T-helper 1 cell treated with Interleukin-12 subunit alpha and Interleukin-12 subunit beta and Interleukin-4 antibody, amounts not matched to agents 30 μg/mL and 1 μg/mL, for 36 hours (primary cell): ENCODE measurements around the gene FAF1.
"Not testable (repeated sequence)": the region's sequence is repeated elsewhere in the genome, so short reads cannot be mapped to it uniquely, and the experiment has no call there.

ENCODE experiments used
- H3K27ac Mint-ChIP-seq: one replicate; pipeline ENCODE4 v1.8.0; 2021; ENCODE audit warnings: mild to moderate bottlenecking, mixed read lengths
- H3K27me3 Mint-ChIP-seq: one replicate; pipeline ENCODE4 v1.8.0; 2021; ENCODE audit warnings: low read depth, mixed read lengths
- H3K36me3 Mint-ChIP-seq: one replicate; pipeline ENCODE4 v1.8.0; 2021; ENCODE audit warnings: low read depth, mixed read lengths
- H3K4me1 Mint-ChIP-seq: one replicate; pipeline ENCODE4 v1.8.0; 2021; ENCODE audit warnings: low read depth, mixed read lengths
- H3K4me3 Mint-ChIP-seq: one replicate; pipeline ENCODE4 v1.8.0; 2021; ENCODE audit warnings: mild to moderate bottlenecking, moderate library complexity, mixed read lengths
- H3K9me3 Mint-ChIP-seq: one replicate; pipeline ENCODE4 v1.8.0; 2021; ENCODE audit warnings: mixed read lengths

The FAF1 gene

GRCh38 chr1:50959913-50960844 lies at the start of gene FAF1:
Gene FAF1 (minus strand): TSS chr1:50960267. CDS start chr1:50959811, 456 bp downstream.
- Mint-ChIP-seq H3K27ac (peak within 1 kb of the TSS; percentile 95), H3K9me3 (no peaks in the 10 kb centered on the region), H3K36me3 (peaks cover 5% of the 10 kb centered on the region), H3K4me3 (peak within 1 kb of the TSS; percentile 93), H3K27me3 (no peaks in the 10 kb centered on the region), H3K4me1 (peaks cover 18% of the 10 kb centered on the region)

- H3K4me1 Mint-ChIP-seq = no peaks in the 10 kb centered on the region
- peaks cover 3% of the 10 kb centered on the region for H3K9me3 Mint-ChIP-seq
- no peaks in the 10 kb centered on the region for H3K36me3 Mint-ChIP-seq
Measured at GRCh38 chr1:51009381-51009780, 49.3 kb upstream of the FAF1 start.

GRCh38 chr1:51005549-51005948 lies 45.5 kb upstream of the FAF1 start:
- not testable (repeated sequence) for H3K27ac Mint-ChIP-seq, H3K4me3 Mint-ChIP-seq, H3K9me3 Mint-ChIP-seq, H3K4me1 Mint-ChIP-seq, H3K36me3 Mint-ChIP-seq
- peaks cover 22% of the 10 kb centered on the region for H3K27me3 Mint-ChIP-seq

More at GRCh38 chr1:51009381-51009780, 49.3 kb upstream of the FAF1 start:
- peaks cover 19% of the 10 kb centered on the region for H3K27me3 Mint-ChIP-seq
- no peak overlapping the region for H3K27ac Mint-ChIP-seq
- H3K4me3 Mint-ChIP-seq = no peak overlapping the region

GRCh38 chr1:51002516-51002915 lies 42.4 kb upstream of the FAF1 start:
- no peak overlapping the region for H3K27ac Mint-ChIP-seq
- H3K4me3 Mint-ChIP-seq = no peak overlapping the region
- peaks cover 37% of the 10 kb centered on the region for H3K27me3 Mint-ChIP-seq
- H3K4me1 Mint-ChIP-seq = no peaks in the 10 kb centered on the region
- H3K36me3 Mint-ChIP-seq = no peaks in the 10 kb centered on the region
- peaks cover 3% of the 10 kb centered on the region for H3K9me3 Mint-ChIP-seq

- H3K27ac Mint-ChIP-seq = no peak overlapping the region
- H3K4me1 Mint-ChIP-seq = no peaks in the 10 kb centered on the region
- no peak overlapping the region for H3K4me3 Mint-ChIP-seq
- no peaks in the 10 kb centered on the region for H3K36me3 Mint-ChIP-seq
- no peaks in the 10 kb centered on the region for H3K9me3 Mint-ChIP-seq
- peaks cover 30% of the 10 kb centered on the region for H3K27me3 Mint-ChIP-seq
Measured at GRCh38 chr1:51000651-51001050, 40.6 kb upstream of the FAF1 start.

GRCh38 chr1:51000160-51000559 lies 40.1 kb upstream of the FAF1 start:
- Mint-ChIP-seq H3K4me1 (no peaks in the 10 kb centered on the region), H3K4me3 (no peak overlapping the region), H3K9me3 (no peaks in the 10 kb centered on the region), H3K27ac (no peak overlapping the region), H3K27me3 (peaks cover 31% of the 10 kb centered on the region), H3K36me3 (no peaks in the 10 kb centered on the region)

GRCh38 chr1:50999375-50999774 lies 39.3 kb upstream of the FAF1 start:
- peaks cover 29% of the 10 kb centered on the region for H3K27me3 Mint-ChIP-seq
- H3K36me3 Mint-ChIP-seq, H3K27ac Mint-ChIP-seq, H3K4me3 Mint-ChIP-seq, H3K4me1 Mint-ChIP-seq, H3K9me3 Mint-ChIP-seq: not testable (repeated sequence)

- Mint-ChIP-seq H3K36me3 (no peaks in the 10 kb centered on the region), H3K27me3 (peaks cover 26% of the 10 kb centered on the region), H3K9me3 (no peaks in the 10 kb centered on the region), H3K4me1 (no peaks in the 10 kb centered on the region), H3K27ac (no peak overlapping the region), H3K4me3 (no peak overlapping the region)
Measured at GRCh38 chr1:50996083-50996482, 36.0 kb upstream of the FAF1 start.

GRCh38 chr1:50995651-50996050 lies 35.6 kb upstream of the FAF1 start:
- Mint-ChIP-seq H3K36me3 (no peaks in the 10 kb centered on the region), H3K27me3 (peaks cover 23% of the 10 kb centered on the region), H3K4me3 (no peak overlapping the region), H3K9me3 (no peaks in the 10 kb centered on the region), H3K27ac (no peak overlapping the region), H3K4me1 (no peaks in the 10 kb centered on the region)

- Mint-ChIP-seq H3K4me3 (no peak overlapping the region), H3K9me3 (no peaks in the 10 kb centered on the region), H3K36me3 (no peaks in the 10 kb centered on the region), H3K27ac (no peak overlapping the region), H3K4me1 (no peaks in the 10 kb centered on the region), H3K27me3 (peaks cover 18% of the 10 kb centered on the region)
Measured at GRCh38 chr1:50994997-50995396, 34.9 kb upstream of the FAF1 start.

GRCh38 chr1:50993645-50994044 lies 33.6 kb upstream of the FAF1 start:
- H3K9me3 Mint-ChIP-seq = no peaks in the 10 kb centered on the region
- H3K4me1 Mint-ChIP-seq = no peaks in the 10 kb centered on the region
- H3K36me3 Mint-ChIP-seq = no peaks in the 10 kb centered on the region

GRCh38 chr1:50992532-50993318 lies 32.7 kb upstream of the FAF1 start:
- H3K9me3 Mint-ChIP-seq = no peaks in the 10 kb centered on the region
- peaks cover 14% of the 10 kb centered on the region for H3K27me3 Mint-ChIP-seq
- H3K4me1 Mint-ChIP-seq = no peaks in the 10 kb centered on the region
- no peak overlapping the region for H3K4me3 Mint-ChIP-seq
- no peaks in the 10 kb centered on the region for H3K36me3 Mint-ChIP-seq
- H3K27ac Mint-ChIP-seq = no peak overlapping the region

More at GRCh38 chr1:50993645-50994044, 33.6 kb upstream of the FAF1 start:
- Mint-ChIP-seq H3K4me3 (no peak overlapping the region), H3K27ac (no peak overlapping the region), H3K27me3 (peaks cover 20% of the 10 kb centered on the region)

GRCh38 chr1:50989694-50990093 lies 29.6 kb upstream of the FAF1 start:
- Mint-ChIP-seq H3K4me3 (no peak overlapping the region), H3K9me3 (no peaks in the 10 kb centered on the region), H3K36me3 (no peaks in the 10 kb centered on the region), H3K27ac (no peak overlapping the region), H3K4me1 (no peaks in the 10 kb centered on the region), H3K27me3 (peaks cover 26% of the 10 kb centered on the region)

GRCh38 chr1:50986653-50987052 lies 26.6 kb upstream of the FAF1 start:
- H3K4me3 Mint-ChIP-seq = no peak overlapping the region
- H3K4me1 Mint-ChIP-seq = no peaks in the 10 kb centered on the region
- H3K9me3 Mint-ChIP-seq = no peaks in the 10 kb centered on the region
- H3K27me3 Mint-ChIP-seq = peaks cover 52% of the 10 kb centered on the region
- no peak overlapping the region for H3K27ac Mint-ChIP-seq
- H3K36me3 Mint-ChIP-seq = no peaks in the 10 kb centered on the region

GRCh38 chr1:50985094-50985493 lies 25.0 kb upstream of the FAF1 start:
- Mint-ChIP-seq H3K27me3 (peaks cover 65% of the 10 kb centered on the region), H3K4me1 (no peaks in the 10 kb centered on the region), H3K9me3 (no peaks in the 10 kb centered on the region), H3K4me3 (no peak overlapping the region), H3K27ac (no peak overlapping the region), H3K36me3 (no peaks in the 10 kb centered on the region)
